ENCODE data around the gene DRD2.

Gene DRD2

DNA sequence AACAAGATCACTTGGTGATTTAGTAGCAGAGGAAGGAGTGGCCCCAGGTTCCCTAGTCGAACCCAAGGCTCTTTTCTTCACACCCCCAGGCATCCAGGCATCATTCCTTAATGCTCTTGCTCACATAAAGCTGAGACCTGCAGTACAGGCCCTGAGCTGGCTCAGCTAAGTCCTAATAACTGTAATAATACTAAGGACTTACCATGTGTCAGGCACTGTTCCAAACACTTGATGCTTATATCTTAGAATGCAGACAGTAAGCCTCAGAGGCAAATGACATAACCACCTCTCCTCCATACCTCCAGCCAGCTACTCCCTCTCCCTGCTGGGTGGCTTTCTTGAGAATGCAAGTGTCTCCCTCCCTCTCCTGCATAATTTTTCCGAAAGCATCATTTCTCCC lies 54.4 kb downstream of the DRD2 start:
- Histone ChIP-seq H3K27ac (no peak overlapping the region), H3K4me3 (IDR thresholded peaks at IDR 0.05; ENCODE audit: insufficient read depth, low read depth, low read length) (no peak overlapping the region), H2AFZ (ENCODE audit: low read depth) (no peak overlapping the region), H4K20me1 (ENCODE audit: insufficient read depth) (no peaks in the 10 kb centered on the region), H3K36me3 (ENCODE audit: insufficient read depth) (no peaks in the 10 kb centered on the region), H3K4me2 (no peak overlapping the region), H3K79me2 (ENCODE audit: insufficient read depth, low read depth) (no peaks in the 10 kb centered on the region), H3K9ac (no peak overlapping the region), H3K27me3 (ENCODE audit: insufficient read depth, low read depth) (no peaks in the 10 kb centered on the region), H3K4me1 (ENCODE audit: low read depth, poor library complexity, severe bottlenecking) (peaks cover 10% of the 10 kb centered on the region)
- TF ChIP-seq CTCF (conservative IDR thresholded peaks at IDR 0.05; ENCODE audit: low read depth, low read length) = no peak

DNA sequence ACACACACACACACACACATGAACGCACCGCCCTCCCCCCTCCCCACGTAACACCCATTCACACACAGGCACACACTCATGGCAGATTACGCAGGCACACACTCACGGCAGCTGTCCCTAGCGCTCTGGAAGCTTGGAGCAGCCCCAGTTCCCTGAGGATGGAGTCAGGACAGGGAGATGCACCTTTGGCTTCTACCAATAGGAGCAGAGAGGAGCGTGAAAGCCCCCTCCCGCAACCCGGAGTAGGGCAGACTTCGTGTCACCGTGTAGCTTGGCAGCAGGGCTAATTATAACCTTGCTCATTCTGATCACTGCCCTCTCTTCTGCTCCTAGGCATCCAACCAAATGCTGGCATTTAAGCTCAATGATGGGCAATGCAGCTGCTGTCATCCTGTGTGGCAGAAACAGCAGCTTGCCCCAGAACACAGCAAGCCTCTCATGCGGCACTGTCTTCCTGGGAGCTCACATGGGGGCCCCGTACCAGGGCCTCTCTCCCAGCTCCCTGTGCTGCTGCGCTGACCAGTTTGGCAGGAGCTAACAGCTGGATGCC lies 55.7 kb downstream of the DRD2 start:
- H2AFZ ChIP-seq (ENCODE audit: low read depth) = no peak overlapping the region
- H3K9ac ChIP-seq = no peak overlapping the region
- H3K36me3 ChIP-seq (ENCODE audit: insufficient read depth) = no peaks in the 10 kb centered on the region
- no peaks in the 10 kb centered on the region for H4K20me1 ChIP-seq (ENCODE audit: insufficient read depth)
- no peak for TF ChIP-seq CTCF (conservative IDR thresholded peaks at IDR 0.05; ENCODE audit: low read depth, low read length)
- no peak overlapping the region for H3K4me3 ChIP-seq (IDR thresholded peaks at IDR 0.05; ENCODE audit: insufficient read depth, low read depth, low read length)
- no peaks in the 10 kb centered on the region for H3K27me3 ChIP-seq (ENCODE audit: insufficient read depth, low read depth)
- H3K4me1 ChIP-seq (ENCODE audit: low read depth, poor library complexity, severe bottlenecking) = peaks cover 10% of the 10 kb centered on the region
- no peaks in the 10 kb centered on the region for H3K79me2 ChIP-seq (ENCODE audit: insufficient read depth, low read depth)
- no peak overlapping the region for H3K4me2 ChIP-seq
- no peak overlapping the region for H3K27ac ChIP-seq

- Histone ChIP-seq H3K27ac (no peak overlapping the region), H3K4me1 (ENCODE audit: low read depth, poor library complexity, severe bottlenecking) (peaks cover 10% of the 10 kb centered on the region), H4K20me1 (ENCODE audit: insufficient read depth) (no peaks in the 10 kb centered on the region), H2AFZ (ENCODE audit: low read depth) (no peak overlapping the region), H3K27me3 (ENCODE audit: insufficient read depth, low read depth) (no peaks in the 10 kb centered on the region), H3K4me2 (no peak overlapping the region), H3K9ac (no peak overlapping the region), H3K4me3 (IDR thresholded peaks at IDR 0.05; ENCODE audit: insufficient read depth, low read depth, low read length) (no peak overlapping the region), H3K79me2 (ENCODE audit: insufficient read depth, low read depth) (no peaks in the 10 kb centered on the region), H3K36me3 (ENCODE audit: insufficient read depth) (no peaks in the 10 kb centered on the region)
- TF ChIP-seq CTCF (conservative IDR thresholded peaks at IDR 0.05; ENCODE audit: low read depth, low read length) = no peak
Measured at GRCh38 chr11:113417428-113417827, 57.8 kb downstream of the DRD2 start.

DNA sequence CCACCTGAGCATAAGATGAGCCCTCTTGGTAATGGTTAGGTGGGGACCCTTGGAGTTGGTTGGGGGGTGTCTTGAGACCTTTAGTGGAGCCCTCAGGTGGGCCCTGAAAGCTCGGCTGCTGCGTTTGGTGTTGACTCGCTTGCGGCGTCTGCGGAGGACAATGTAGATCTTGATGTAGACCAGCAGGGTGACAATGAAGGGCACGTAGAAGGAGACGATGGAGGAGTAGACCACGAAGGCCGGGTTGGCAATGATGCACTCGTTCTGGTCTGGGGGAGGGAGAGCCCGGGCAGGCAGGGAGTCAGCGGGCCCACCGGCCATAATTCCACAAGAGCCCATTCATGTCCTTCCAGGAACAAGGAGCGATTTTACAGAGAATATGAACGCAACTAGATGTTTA lies 59.9 kb downstream of the DRD2 start:
- Histone ChIP-seq H3K27ac (no peak overlapping the region), H2AFZ (ENCODE audit: low read depth) (no peak overlapping the region), H3K9ac (no peak overlapping the region), H4K20me1 (ENCODE audit: insufficient read depth) (no peaks in the 10 kb centered on the region), H3K4me3 (IDR thresholded peaks at IDR 0.05; ENCODE audit: insufficient read depth, low read depth, low read length) (no peak overlapping the region), H3K79me2 (ENCODE audit: insufficient read depth, low read depth) (no peaks in the 10 kb centered on the region), H3K27me3 (ENCODE audit: insufficient read depth, low read depth) (no peaks in the 10 kb centered on the region), H3K36me3 (ENCODE audit: insufficient read depth) (no peaks in the 10 kb centered on the region), H3K4me2 (no peak overlapping the region), H3K4me1 (ENCODE audit: low read depth, poor library complexity, severe bottlenecking) (peaks cover 10% of the 10 kb centered on the region)
- no peak for TF ChIP-seq CTCF (conservative IDR thresholded peaks at IDR 0.05; ENCODE audit: low read depth, low read length)

Measured in KMS-11 (cell line).